Left forelimb (tissue), 1 donor: ENCODE data around the gene SLC9A2.

Experiments used
- DNase-seq: peaks from one replicate; pipeline ENCODE4 v3.0.0-alpha.2; 2018; ENCODE audit warnings: low spot score

SLC9A2 gene

GRCh38 chr2:102674836-102675235 lies 55.5 kb downstream of the SLC9A2 start:
- no peak for DNase-seq

- DNase-seq, result no peak
Observed at GRCh38 chr2:102677244-102678215, 58.2 kb downstream of the SLC9A2 start.

GRCh38 chr2:102678442-102678841 lies 59.1 kb downstream of the SLC9A2 start:
- DNase-seq, result no peak

GRCh38 chr2:102686479-102687439 lies 67.4 kb downstream of the SLC9A2 start:
- DNase-seq, result no peak

GRCh38 chr2:102690012-102690411 lies 70.7 kb downstream of the SLC9A2 start:
- no peak for DNase-seq

DNA sequence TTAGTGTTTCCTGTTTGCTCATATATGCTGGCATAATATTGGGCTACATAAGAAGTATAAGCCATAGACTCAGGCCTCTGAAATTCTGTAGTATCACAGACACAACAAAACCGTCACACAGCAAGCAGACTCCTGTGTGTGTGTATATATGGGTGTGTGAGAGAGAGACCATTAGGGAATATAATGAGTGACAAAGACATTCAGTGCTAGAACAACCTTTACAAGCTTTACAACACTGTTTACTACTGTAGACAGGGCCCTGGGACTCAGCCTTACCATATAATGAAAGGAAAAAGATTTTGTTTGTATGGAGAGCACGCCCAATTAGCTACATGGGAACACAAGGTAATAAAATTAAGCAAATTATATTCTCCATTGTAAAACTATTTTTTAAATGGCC lies 77.1 kb downstream of the SLC9A2 start:
- DNase-seq, result no peak

- DNase-seq, result no peak
Observed at GRCh38 chr2:102698369-102699111, 79.2 kb downstream of the SLC9A2 start.

DNA sequence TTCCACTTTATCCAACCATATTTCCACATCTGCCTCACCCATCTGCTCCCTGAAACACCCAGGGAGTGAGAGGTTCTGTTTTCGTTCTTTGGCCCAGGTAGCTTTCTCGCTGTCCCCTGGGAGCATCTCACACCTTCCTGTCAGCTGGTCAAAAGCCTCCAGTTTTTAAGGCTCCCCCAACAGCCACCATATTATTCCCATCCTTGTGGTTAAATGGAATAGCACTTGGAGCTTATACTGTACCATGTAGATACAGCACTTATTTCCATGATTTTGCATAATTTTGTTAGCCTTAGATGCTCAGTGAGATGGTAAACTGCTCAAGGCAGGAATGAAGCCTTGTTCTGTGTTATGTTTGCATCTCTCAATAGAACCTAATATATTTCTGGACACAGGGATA lies 84.0 kb downstream of the SLC9A2 start:
- no peak for DNase-seq

DNA sequence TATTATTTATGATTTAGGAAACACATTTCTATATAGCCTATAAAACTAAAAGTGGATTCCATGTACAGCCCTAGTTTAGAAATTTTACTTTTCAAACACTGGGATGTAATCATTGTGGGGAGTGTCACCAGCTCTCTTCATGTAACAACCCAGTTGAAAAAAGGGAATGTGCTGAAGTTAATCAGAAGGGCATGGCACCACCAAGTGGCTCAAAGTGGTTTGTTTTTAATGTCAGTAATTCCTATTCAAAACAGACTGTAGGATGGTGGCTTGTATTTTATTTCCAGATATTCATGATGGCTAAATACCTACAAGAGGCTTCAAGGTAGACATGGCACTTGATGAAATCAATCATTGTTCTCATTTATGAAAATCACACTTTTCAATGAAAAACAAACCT lies 84.4 kb downstream of the SLC9A2 start:
- no peak for DNase-seq

- no peak for DNase-seq
Observed at GRCh38 chr2:102704531-102704930, 85.2 kb downstream of the SLC9A2 start.

GRCh38 chr2:102707796-102708695 lies 88.7 kb downstream of the SLC9A2 start:
- DNase-seq, result no peak

DNA sequence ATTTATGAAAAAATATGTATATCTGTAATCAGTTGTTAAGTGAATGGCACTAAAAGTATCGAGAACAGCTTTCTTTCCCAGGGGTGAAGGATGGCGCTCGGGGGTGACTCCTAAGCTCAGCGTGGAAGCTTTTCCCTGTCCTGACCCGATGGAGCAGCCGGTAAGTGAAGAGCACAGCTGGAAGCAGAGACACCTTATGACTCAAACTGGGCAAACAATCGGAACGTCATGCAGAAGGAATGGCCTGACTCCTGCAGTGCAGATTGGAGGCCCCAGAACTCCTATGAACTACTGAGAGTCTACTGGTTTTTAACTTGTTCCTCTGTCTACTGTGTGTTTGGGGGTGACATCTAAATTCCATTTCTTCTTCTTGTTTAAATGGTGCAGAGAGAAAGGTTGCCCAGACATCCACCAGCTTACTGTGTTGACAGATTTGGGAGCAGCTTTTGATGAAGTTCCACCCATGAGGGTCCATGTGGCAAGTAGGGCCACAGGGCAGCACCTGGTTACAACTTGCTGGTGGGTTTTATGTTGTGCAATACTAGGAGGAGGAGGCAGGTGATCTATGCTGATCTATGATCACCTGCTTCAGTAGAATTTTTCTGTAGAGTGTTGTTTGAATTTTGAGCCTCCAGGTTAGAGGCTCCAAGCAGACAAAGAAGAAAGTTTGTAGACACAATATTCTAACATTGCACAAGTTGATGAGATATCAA lies 89.7 kb downstream of the SLC9A2 start:
- no peak for DNase-seq

DNA sequence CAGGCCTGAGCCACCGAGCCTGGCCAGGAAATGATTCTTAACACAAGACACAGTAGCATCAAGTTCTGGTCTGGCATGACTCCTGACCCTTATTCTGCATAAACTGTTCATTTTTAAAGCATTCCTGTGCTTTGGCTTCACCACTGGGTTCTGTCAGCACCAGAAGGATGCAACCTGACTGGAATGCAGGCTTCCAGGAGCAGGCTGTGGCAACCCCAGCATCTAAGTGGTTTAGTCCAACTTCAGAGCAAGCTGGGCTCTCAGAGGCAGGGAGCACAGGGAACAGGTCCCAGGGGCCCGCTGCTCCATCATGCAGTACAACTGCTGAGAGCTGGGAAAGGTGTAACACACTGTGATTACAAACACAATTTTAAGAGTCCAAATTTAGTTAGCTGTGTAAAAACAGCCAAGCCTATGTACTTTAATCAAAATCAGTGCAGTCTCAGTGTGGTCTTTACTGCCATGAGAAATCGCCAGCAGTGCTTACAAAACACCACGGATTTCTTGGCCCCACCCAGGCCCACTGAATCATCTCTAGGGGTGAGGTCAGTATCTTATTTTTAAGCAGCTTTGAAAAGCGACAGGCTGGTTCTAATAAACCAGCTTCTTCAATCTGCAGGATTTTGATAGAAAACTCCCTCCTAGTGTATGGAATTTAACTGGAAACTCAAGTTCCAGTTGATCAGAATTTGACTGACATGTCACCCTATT lies 98.1 kb downstream of the SLC9A2 start:
- DNase-seq, result no peak

DNA sequence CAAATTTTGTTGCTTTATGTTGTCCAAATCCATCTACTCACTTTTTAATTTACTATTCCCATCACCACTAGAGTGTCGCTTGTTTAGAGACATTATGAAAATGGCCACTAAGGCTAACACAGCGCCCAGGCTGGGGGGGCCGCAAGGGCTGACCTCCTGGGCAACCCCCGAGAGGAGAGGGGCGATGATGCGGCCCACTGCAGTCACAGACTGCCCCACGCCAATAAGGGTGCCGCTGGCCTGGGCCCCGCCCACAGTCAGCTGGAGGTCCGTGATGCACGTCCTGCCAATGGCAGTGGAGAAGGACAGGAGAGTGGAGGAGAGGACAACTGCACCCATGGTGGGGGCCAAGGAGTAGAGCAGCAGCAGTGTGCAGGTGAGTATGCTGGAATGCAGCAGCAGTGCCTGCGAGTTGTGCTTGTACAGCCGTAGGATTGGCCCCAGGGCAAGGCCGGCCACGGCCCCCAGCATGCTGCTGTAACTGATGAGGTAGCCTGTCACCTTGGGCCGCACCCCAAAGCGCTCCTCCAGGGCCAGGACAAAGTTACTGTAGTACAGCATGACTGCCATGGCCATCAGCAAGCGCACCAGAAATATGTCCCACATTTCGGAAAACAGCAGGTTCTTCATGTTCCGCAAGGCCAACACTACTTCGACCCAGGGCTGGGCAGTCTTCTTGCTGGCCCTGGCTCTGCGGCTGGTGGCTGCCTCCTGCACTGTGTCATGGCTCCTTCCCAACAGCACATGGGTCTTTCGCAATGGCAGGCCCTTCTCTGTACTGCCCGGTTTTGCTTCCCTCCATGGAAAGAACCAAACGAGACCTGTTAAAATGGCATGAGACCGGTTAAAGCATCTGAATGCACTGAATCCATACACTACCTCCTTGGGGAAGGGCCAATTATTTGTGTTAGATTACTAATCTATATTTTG lies 99.3 kb downstream of the SLC9A2 start:
- no peak for DNase-seq

DNA sequence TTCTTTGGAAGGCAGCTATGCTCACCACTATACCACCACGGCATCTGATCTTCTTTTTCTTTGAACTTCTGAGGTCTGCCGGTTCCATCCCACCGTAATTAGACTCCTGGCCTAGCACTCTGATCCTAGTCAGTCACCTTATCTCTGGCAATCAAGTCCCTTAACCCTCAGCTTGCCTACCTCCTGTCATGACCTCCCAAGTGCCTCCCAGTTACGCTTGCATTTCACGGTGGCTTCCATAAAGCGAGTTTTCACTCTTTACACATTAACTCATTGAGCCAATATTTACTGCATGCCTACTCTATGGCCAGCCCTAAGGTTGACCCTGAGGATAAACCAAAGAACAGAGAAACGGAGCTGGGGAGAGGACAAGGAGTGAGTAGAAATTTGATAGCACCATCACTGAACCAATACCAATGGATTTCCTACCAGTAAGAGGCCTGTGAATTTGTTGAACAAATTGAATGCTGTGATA lies 104.7 kb downstream of the SLC9A2 start:
- DNase-seq, result no peak

- DNase-seq, result no peak
Observed at GRCh38 chr2:102724553-102724952, 105.2 kb downstream of the SLC9A2 start.

DNA sequence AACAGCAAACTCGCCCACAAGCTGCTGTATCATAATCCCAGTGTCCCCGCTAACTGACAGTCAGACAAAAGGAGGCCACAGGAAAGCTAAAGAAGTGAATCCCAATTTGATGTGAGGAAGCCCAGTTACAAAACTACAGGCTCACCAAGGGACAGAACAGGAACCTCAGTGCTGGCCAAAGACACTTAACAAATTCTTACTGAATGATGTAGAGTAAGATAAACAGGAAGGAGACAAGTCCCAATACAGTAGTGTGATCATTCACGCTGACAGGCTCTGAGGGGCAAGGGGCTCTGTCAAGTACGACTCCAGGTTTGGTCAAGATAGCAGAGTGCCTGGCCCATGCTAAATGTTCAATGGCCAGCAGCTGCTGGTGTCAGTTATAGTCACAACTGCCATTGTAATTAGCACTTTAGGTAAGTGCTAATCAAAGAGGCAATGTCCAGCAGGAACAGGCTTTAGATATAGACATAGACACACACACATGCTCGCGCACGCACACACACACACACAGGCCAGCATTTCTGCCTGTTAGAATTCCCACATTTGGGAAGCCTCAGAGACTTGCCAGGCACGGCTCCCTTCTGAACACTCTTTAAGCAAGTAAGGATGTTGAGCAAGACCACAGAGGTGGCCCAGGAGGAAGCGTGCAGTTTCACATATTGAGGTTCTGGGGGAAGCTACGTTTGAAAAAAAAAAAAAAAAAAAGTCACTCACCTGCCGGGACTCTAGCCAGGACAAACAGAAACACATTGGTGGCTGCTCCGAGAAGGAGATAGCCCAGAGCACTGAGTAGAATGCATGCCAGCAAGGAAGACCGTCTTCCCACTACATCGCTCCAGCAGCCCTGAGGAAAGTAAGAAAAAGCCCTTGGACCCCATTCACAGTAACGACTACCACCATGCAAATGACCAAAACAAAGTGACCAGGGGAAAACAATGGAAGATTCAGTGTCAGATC lies 107.1 kb downstream of the SLC9A2 start:
- no peak for DNase-seq
